PFSK-1 (cell line): ENCODE results near the gene OSTF1.

Source experiments
- POLR2AphosphoS5 ChIP-seq: IDR thresholded peaks from 2 replicates; pipeline ENCODE4 v1.6.1; 2012; ENCODE audit warnings: low read depth, mild to moderate bottlenecking, control low read depth, low read length, moderate library complexity
- REST ChIP-seq, 2 experiments: IDR thresholded peaks; 2 replicates each; pipeline versions ENCODE4 v1.6.1 to v1.8.0; 2011 to 2012; ENCODE audit warnings: low read depth in 2 of 2, low read length in 2 of 2, control low read depth in 1 of 2, inconsistent platforms in 1 of 2, mild to moderate bottlenecking in 1 of 2, moderate library complexity in 1 of 2; ENCODE audit not compliant: insufficient read depth in 1 of 2
- SIN3A ChIP-seq: IDR thresholded peaks from 2 replicates; pipeline ENCODE4 v1.6.1; 2012; ENCODE audit warnings: mild to moderate bottlenecking, low read length, moderate library complexity, borderline replicate concordance; ENCODE audit not compliant: insufficient read depth
- TAF1 ChIP-seq: IDR thresholded peaks from 2 replicates; pipeline ENCODE4 v1.6.1; 2012; ENCODE audit warnings: low read length, control low read depth, borderline replicate concordance; ENCODE audit not compliant: insufficient read depth

DNA sequence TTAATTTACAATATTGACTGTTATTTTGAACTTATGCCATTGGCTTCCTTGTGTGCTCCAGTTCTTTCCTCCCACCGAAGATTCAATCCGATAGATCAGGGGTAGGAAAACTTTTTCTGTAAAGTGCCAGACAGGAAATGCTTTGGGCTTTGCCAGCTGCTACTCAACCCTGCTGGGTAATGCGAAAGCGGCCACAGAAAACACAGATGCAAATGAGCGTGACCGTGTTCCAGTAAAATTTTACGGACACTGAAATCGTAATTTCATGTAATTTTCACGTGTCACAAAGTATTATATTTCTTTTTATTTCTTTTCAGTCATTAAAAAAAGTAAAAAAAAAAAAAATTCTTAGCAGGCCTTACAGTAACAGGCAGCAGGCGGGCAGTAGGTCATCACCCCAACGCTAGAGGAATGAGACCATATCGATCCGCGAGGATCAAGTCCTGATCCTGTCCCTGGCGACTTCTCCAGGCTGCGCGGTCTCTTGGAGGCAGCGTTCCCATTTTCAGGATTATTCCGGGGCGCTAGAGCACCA lies 958 bp upstream of the OSTF1 start:
- no peak for TF ChIP-seq REST (IDR thresholded peaks at IDR 0.05; ENCODE audit: insufficient read depth in 1 of 2, low read depth in 2 of 2, low read length in 2 of 2)
- no peak for TF ChIP-seq POLR2AphosphoS5
- TF ChIP-seq TAF1, result no peak
- TF ChIP-seq SIN3A, result no peak
